Activated CD8-positive, alpha-beta memory T cell treated with anti-CD3 and anti-CD28 coated beads for 4 hours (primary cell): ENCODE data around the gene FETUB.

Experiments used
- DNase-seq, 2 donors: peaks; one replicate each; pipeline ENCODE4 v3.0.0-alpha.2; 2020; ENCODE audit warnings: low read depth in 2 of 2

FETUB gene

DNA sequence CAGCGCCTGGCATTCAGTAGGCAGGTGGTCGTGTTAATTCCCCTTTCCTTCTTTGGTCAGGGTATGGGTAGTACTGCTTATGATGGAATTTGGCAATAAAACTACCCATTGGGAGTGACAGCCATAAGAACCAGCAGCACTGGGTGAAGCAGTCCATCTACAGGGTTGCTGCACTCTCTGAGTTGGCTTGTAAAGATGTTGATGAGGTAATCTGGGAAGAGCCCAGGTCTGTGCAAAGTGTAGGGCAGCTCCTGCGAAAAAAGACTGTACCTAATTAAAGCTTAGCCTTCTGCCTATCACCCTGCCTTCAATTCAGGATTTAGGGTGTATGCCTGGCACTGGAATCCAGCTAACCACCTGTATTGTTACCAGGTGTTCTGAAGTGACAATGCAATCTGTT is 4.7 kb upstream of the FETUB start:
- DNase-seq, result no peak

DNA sequence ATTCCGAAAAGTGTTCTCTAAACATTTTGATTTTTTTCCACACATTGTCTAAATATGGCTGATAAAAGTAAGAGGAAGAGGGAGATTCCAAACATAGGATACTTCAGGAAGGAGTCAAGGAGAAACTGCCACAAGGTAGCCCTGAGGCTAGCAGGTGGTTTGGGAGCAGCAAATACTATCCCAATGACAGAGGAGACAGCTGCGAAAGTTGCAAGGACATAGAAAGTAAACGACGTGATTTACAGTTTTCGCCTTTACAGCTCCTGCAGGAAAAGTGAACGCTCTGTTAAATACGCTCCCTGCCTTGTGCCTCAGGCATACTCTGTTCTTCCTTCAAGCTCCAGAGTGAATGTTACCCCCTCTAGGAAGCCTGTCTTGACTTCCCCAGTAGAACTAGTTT is 3.7 kb upstream of the FETUB start:
- DNase-seq, result no peak

DNA sequence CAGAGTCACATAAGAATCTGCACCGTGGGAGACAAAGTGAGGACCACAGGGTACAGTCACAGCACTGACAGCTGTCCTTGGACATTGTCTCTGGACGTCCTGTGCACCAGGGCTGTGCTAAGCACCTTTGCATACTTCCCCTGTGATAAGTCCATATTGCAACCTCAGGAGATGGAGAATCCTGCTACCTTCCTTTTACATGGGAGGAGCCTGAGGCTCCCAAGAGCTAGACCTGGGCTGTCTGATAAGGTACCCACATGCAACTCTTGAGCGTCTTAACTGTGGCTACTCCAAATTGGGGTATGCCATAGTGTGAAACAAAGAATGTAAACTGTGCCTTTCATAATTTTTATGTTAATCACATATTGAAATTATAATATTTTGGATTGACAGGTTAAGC is 2.5 kb upstream of the FETUB start:
- DNase-seq, result no peak

DNA sequence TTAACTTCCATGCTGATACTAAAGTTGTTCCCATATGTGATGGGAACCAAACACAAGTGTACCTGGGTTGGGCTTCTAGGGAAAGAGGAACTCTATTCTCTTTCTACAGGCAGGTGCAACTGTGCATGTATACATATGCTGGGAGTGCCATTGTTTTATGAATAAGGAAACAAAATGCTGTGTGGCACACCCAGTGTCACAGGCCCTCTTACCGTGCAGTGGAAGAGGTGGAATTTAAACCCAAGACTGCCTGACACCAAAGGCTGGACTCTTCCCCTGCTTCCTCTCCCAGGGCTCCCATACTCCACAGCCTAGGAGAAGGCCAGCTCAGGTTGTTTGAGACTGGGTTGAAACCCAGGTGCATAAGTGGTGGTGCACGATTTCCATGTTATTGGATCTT is 1.9 kb upstream of the FETUB start:
- DNase-seq, result no peak

DNA sequence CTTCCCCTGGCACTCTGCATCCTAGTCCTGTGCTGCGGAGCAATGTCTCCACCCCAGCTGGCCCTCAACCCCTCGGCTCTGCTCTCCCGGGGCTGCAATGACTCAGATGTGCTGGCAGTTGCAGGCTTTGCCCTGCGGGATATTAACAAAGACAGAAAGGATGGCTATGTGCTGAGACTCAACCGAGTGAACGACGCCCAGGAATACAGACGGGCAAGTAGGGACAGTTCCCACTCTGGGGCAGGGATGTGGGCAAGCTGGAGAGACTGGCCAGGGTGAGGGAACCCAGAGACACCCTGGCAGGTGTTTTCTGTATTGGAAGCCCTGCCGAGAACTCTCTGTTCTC is 247 bp downstream of the FETUB start:
- no peak for DNase-seq

DNA sequence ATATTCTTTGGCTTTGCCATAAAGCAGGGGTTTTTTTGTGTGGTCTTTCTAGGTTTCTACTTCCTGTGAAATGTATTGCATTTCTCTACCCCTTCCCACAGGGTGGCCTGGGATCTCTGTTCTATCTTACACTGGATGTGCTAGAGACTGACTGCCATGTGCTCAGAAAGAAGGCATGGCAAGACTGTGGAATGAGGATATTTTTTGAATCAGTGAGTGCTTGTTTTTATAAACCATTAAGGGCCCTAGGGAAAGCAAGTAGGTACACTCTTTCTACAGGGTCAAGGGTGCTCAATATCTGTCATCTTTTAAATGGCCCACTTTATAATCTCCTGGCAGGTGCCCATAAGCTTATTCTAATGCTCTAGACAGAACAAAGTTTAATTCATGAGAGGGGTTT is 730 bp downstream of the FETUB start:
- DNase-seq, result no peak

DNA sequence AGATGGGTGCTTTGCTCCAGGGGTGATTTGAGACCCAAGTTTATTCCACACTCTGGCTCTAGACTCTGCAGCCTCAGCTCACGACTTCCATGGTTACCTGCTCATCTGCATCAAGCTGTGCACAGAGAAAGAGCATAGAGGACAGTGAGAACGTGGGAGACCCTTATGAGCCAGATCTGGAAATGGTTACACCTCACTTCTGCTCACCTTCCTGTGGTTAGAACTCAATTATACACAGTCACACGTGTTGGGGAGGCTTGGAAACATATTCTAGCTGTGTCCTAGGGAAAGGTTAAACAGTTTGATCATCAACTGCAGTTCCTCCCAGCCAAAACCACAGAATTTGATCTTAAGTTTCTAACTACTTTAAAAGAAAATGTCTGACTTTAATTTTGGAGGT is 1.8 kb downstream of the FETUB start:
- DNase-seq, result no peak

DNA sequence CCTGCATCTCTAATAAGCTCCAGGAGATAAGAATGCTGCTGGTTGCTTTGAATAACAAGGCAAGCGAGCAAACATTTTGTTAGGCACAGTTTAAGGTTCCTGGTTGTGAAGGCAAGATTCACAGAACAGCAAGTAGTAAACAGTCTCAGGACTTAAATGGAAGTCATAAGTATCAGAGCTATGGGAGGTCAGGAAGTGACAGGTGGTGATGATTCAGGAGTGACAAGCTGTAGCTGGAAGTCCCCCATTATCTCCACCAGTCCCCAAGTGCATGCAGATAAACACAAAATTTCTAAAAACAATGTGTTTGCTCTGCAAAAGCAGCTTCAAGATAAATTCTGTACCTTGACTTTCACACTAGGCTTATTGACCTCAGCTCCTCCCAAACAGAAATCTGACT is 3.3 kb downstream of the FETUB start:
- DNase-seq, result no peak

DNA sequence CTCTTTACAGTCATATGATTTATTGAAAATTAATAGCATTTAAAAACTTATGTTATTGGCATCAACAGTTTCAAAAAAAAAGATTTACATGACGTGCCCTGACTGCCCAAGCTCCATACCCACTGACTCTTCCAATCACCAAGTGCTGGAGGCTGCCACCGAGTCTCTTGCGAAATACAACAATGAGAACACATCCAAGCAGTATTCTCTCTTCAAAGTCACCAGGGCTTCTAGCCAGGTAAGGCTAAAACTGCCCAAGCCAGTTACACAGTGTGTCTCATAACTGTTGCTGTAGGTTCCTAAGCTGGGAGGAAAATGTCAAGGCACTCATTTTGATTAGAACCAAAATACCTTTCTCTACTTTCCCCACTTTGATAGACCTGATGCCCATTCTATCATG is 4.5 kb downstream of the FETUB start:
- no peak for DNase-seq

DNA sequence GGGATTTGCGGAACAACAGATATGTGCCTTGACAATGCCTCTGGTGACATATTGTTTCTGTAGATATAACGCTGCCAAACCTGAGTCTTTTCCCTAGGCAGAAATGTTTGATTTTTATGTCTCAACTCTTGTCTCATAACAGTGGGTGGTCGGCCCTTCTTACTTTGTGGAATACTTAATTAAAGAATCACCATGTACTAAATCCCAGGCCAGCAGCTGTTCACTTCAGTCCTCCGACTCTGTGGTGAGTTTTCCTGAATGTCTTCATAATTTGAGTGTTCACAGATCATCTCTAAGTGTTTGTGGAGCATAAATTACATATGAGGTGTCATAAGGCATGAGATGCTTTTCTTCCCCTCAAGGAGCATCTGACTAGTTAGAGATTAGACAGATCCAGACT is 5.9 kb downstream of the FETUB start:
- no peak for DNase-seq

DNA sequence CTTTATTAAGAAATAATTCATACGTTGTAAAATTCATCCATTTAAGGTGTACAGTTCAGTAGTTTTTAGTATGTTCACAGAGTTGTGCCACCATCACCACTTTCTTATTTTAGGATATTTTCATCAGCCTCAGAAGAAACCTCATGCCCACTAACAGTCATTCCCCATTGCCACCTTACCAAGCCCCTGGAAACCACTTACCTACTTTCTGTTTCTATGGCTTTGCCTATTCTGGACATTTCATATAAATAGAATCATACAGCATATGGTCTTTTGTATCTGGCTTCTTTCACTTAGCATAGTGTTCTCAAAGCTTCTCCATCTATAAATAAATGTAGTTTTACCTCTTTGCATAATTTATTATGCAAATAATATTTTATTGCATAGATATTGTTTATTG is 6.6 kb downstream of the FETUB start:
- no peak for DNase-seq

DNA sequence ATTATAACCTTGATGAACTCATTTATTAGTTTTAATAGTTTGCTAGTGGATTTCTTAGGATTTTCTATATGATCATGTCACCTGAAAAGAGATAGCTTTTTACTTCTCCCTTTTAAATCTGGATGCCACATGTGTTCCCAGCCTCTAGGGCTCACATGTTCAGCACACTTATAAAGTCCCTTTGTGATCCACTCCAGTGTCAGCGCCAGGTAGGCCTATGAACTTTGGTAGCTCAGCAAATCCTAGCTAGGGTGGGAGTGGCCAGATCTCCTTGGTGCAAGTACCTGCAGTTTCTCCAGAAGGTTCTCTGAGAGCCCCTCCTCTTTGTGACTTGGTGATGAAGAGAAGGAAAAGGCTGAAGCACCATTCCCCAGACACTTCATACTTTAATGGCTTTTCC is 8.7 kb downstream of the FETUB start:
- no peak for DNase-seq

DNA sequence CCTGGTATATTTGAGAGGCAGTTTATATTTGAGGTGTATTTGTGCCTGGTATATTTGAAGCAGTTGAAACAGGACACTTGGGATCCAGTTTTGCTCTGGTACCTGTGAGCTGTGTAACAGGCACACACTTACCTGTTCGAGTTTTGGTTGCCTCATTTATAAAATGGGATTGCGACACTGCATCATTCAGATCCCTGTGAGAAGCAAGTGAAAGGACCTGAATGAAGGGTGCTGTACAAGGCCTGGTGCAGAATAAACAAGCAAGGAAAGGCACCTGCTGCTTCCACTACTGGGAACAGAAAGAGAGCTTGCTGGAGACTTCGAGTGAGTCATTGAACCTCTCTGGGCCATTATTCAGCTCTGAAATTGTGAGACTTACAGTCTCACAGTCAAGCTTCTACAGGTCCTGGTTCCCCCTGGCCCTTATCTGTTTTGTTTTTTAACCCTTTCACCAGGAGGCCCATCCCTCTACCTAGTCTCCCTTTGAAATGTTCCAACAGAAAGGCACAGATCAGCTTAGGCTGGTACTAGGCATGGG is 11.5 kb downstream of the FETUB start:
- no peak for DNase-seq

DNA sequence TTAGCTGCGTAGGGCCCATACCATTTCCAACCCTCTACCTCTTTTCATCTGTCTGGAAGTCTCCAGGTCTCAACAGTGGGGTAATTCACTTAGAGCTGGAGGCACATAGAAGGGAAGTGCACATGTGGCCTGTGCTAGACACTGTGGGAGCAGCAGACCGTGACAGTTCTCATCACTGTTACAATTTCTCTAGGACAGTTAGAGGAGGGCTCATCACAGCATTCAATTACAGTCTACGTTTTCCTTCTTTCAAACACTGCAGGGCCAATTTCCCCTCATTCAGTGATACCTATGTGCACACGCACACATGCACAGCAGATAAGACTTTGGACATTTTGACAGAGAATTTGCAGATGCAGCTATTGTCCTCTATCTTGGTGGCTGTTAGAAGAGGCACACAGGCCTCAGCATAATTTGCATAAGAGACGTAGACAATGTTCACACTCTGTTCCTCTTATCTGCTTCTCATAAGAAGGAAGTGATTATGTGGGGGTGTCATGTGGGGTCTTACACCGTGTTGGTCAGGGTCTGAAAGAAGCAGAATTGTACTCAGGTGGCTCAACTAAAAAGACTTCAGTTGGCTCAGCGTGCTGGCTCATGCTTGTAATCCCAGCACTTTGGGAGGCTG is 13.0 kb downstream of the FETUB start:
- no peak for DNase-seq

DNA sequence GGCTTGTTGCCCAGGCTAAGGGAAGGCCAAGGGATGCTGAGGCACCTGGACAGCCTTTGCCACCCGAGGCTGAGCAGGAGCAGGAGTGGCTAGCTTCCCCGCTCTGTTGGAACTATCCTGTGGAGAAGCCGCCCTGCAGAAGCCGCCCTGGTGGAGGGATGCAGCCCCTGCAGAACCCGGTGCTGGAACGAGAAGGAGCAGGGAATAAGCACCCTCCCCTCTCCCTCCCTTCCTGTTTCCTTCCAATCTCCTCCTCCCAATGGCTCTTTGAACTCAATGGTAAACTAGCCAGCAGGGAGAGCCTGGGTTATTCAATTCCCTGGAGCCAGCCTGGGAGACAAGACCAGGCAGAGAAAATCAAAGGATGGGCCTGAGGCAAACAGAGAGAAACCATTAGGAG is 13.8 kb downstream of the FETUB start:
- DNase-seq, result no peak

DNA sequence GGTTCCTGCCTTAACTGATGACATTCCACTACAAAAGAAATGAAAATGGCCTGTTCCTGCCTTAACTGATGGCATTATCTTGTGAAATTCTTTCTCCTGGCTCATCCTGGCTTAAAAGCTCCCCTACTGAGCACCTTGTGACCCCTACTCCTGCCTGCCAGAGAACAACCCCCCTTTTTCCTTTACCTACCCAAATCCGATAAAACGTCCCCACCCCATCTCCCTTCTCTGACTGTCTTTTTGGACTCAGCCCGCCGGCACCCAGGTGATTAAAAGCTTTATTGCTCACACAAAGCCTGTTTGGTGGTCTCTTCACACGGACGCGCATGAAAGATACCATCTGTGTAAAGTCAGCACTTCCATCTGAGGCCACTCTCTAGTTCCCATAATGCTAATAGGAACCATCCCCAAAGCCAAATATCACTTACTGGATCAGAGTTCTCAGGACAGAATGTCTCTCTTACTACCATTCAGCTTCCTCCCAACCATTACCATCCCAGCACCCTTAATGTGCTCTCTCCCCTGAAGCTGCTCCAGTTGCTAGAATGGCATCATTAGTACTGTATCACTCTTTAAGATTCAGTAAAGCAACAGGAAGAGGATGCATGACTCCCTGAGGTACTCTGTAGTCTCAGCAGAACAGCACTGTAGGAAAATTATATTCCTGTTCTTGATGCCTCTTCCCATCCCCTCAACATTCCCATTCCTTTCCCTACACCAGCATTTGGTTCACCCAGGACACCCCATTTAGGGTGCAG is 23.3 kb downstream of the FETUB start:
- DNase-seq, result no peak

DNA sequence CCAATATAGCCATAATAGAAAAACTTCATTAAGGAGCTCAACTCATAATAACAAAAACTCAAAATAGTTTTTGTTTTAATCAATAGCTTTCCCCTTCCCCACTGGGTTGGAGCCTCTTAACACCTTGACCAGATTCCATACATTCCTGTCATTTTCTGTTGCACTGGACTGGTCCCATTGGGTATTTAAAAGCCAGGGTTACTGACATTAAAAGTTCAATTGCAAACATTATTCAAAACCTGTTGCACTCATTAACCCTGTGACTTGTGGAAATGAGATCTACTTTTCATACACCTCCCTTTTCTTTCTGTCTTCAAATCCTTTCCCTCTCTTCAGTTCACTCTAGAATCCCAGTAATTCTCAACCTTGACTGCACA is 23.9 kb downstream of the FETUB start:
- no peak for DNase-seq

DNA sequence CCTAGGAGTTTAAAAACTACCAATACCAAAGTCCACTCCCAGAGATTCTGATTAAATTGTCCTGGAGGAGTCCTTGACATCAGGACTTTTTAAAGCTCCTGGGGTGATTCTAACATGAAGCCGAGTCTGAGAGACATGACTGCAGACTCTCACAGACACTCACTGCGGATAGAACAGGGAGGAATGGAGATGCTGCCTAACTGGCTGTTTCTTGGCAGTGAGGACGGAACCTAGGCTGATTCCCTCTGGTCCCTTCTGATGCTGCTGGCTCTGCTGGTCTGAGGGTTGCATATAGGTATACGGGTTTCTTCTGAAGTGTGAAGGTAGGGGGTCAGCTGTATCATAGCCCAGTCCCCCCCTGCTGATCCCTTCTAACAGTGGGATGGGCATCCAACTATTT is 24.3 kb downstream of the FETUB start:
- no peak for DNase-seq

DNA sequence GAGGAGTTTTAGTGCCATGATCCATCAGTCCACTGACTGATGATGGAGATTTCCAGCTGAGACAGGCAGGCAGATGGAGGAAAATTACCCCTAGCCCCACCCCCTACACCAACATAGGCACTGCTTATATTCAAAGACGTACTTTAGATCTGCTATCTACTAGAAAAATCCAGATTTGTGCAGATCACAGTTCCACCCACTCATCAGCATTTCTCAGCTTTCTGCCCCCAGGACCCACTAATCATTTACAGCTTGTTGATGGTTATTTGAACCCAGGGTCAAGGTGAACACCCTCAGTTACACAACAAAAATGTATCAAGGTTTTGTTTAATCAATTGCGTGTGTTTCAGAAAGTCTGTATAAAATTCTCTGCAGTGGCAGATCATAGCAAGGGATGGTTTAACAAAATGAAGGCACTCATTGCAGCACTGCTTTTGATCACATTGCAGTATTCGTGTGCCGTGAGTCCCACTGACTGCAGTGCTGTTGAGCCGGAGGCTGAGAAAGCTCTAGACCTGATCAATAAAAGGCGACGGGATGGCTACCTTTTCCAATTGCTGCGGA is 25.5 kb downstream of the FETUB start, which contains the start of gene HRG:
Gene HRG, plus strand, starts transcription at position 390 of the 564 bp plus-strand sequence. Its CDS starts 18 bp downstream, at position 408.
- no peak for DNase-seq

DNA sequence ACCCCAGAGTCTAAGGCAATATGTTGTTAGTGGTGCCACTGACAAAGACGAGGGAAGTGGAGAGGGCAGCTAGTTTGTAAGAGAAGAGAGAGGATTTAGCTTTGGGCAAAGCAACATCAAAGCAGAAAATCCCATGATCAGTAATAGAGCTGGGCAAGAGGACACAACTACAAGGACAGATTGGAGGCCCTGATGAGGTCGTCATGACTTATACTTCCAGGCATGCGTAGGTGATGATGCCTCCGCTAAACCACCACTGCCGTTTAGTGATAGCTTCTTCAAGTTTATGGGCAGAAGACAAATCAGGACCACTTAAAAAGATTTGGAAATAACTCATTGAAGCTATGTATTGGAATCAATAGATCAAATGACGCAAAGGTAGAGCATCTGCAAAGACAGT is 28.2 kb downstream of the FETUB start:
- no peak for DNase-seq

DNA sequence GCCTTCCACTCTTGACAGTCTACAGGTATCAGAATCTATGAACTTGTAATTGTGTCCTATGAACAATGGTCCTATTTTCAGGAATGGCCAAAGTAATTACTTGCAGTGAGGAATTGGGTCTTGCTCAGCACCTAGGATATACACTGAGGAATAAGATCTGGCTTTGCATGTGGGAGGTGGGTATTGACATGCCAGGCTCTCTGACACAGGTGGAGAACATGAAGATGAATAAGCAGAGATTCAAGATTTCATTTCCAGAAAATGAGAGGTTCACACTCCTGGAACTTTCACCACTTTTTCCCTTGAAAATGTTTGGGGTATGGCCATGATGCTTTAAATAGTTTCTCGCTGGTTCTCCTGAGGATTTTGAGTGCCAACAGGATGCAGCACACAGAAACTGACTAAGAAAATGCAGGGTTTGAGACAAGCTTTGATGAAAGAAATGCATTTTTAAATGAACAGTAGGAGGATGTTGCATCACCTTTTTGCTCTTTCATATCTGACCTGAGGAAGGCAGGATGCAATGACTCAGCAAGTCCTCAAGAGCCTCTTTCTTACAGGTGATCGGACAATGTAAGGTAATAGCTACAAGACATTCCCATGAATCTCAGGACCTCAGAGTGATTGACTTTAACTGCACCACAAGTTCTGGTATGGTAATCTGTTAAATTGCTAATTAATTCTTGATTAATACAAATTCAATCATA is 29.3 kb downstream of the FETUB start:
- DNase-seq, result no peak

DNA sequence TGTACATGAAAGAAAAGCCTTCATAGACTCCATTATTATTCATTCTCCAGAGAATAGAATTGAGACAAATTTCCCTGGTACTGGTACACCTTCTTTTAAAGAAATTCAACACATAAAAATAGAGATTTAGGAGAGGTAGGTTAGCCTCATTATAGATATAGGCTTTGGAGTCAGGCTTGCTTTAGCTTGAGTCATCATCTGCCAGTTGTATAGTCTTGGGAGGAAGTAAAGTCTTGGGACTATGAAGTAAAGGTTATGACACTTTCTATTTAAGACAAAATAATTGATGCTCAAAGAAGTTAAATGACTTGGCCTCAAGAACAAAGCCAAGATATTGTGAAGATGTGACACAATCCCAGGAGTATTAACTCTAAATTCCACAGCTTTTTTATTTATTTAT is 30.0 kb downstream of the FETUB start:
- DNase-seq, result no peak

DNA sequence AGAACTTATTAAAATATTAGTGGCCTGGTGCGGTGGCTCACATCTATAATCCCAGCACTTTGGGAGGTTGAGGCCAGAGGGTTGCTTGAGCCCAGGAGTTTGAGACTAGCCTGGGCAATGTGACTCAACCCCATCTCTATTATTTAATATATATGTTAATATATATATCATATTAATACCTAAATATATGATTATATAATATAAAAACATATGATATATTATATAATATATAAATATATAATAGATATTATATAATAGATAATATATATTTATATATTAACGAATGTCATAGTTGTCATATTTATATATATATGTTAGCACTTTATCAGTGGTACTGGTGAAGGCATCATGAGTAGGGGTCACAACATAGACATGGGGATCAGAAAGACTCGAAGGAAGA is 30.9 kb downstream of the FETUB start:
- no peak for DNase-seq
